Astrocyte (in vitro differentiated cells and primary cell): ENCODE data around the gene ATP10B. TPM values are rescaled to one million over a fixed set of nuclear protein-coding genes. Genes with fewer than 3 reads are reported as not detected.

Experiments
- DNase-seq: peaks from one replicate; pipeline ENCODE4 v3.0.0-alpha.2; 2010; ENCODE audit warnings: low read depth
- FAIRE-seq: peaks from 2 replicates; lab custom pipeline; 2011; peaks lifted over from hg19 to GRCh38; lab: Jason Lieb, UNC
- H2AFZ ChIP-seq: 2 replicates; pipeline ENCODE4 v1.6.0; 2012; ENCODE audit warnings: low read depth, low read length, inconsistent platforms
- H3K27ac ChIP-seq: 2 replicates; pipeline ENCODE4 v1.5.1; 2011; ENCODE audit warnings: low read depth, low read length, inconsistent platforms
- H3K27me3 ChIP-seq: 2 replicates; pipeline ENCODE4 v1.6.0; 2011; ENCODE audit warnings: low read length, inconsistent platforms; ENCODE audit not compliant: insufficient read depth
- H3K36me3 ChIP-seq: 2 replicates; pipeline ENCODE4 v1.5.1; 2011; ENCODE audit warnings: low read length, inconsistent platforms; ENCODE audit not compliant: insufficient read depth
- H3K4me1 ChIP-seq: 2 replicates; pipeline ENCODE4 v1.5.1; 2011; ENCODE audit warnings: low read length, inconsistent platforms; ENCODE audit not compliant: insufficient read depth
- H3K4me2 ChIP-seq: 2 replicates; pipeline ENCODE4 v1.6.0; 2012; ENCODE audit warnings: low read length, inconsistent platforms
- H3K4me3 ChIP-seq: 2 replicates; pipeline ENCODE4 v1.5.1; 2011; ENCODE audit warnings: low read depth, mild to moderate bottlenecking, low read length, inconsistent platforms; ENCODE audit not compliant: insufficient read depth
- H3K79me2 ChIP-seq: 2 replicates; pipeline ENCODE4 v1.6.0; 2012; ENCODE audit warnings: mild to moderate bottlenecking, low read length, inconsistent platforms; ENCODE audit not compliant: insufficient read depth
- H3K9ac ChIP-seq: 2 replicates; pipeline ENCODE4 v1.6.0; 2012; ENCODE audit warnings: mild to moderate bottlenecking, low read length, inconsistent platforms
- H3K9me3 ChIP-seq: 2 replicates; pipeline ENCODE4 v1.5.1; 2012; ENCODE audit warnings: low read depth, mild to moderate bottlenecking, low read length, inconsistent platforms; ENCODE audit not compliant: insufficient read depth
- H4K20me1 ChIP-seq: 2 replicates; pipeline ENCODE4 v1.6.0; 2012; ENCODE audit warnings: low read length, inconsistent platforms; ENCODE audit not compliant: insufficient read depth
- H3K27ac Mint-ChIP-seq: one replicate; pipeline ENCODE4 v1.8.0; 2021; ENCODE audit warnings: mild to moderate bottlenecking, mixed read lengths; ENCODE audit not compliant: unreplicated experiment
- H3K27me3 Mint-ChIP-seq: one replicate; pipeline ENCODE4 v1.8.0; 2021; ENCODE audit warnings: low read depth, mixed read lengths; ENCODE audit not compliant: unreplicated experiment
- H3K36me3 Mint-ChIP-seq: one replicate; pipeline ENCODE4 v1.8.0; 2021; ENCODE audit warnings: low read depth, mixed read lengths; ENCODE audit not compliant: unreplicated experiment
- H3K4me1 Mint-ChIP-seq: one replicate; pipeline ENCODE4 v1.8.0; 2021; ENCODE audit warnings: low read depth, mixed read lengths; ENCODE audit not compliant: unreplicated experiment
- H3K4me3 Mint-ChIP-seq: one replicate; pipeline ENCODE4 v1.8.0; 2021; ENCODE audit warnings: mild to moderate bottlenecking, moderate library complexity, mixed read lengths; ENCODE audit not compliant: unreplicated experiment
- H3K9me3 Mint-ChIP-seq: one replicate; pipeline ENCODE4 v1.8.0; 2021; ENCODE audit warnings: mild to moderate bottlenecking, mixed read lengths; ENCODE audit not compliant: unreplicated experiment
- EZH2 ChIP-seq: IDR thresholded peaks from 2 replicates; pipeline ENCODE4 v1.6.1; 2012; ENCODE audit warnings: mild to moderate bottlenecking, low read length, inconsistent platforms; ENCODE audit not compliant: insufficient read depth
- total RNA-seq: library from RNA; stranded (reverse); gene quantifications from 2 replicates; pipeline ENCODE4 v1.2.1, GENCODE V29; 2021
- TF ChIP-seq, protein P1 (sequence below): IDR thresholded peaks from 2 replicates; pipeline ENCODE4 v1.5.1; 2011; ENCODE audit warnings: low read depth, mild to moderate bottlenecking, inconsistent platforms, low read length, moderate library complexity; ENCODE audit not compliant: insufficient read depth

Gene ATP10B
- total RNA-seq, 1 donor from 2014 or later, result not detected

GRCh38 chr5:160627921-160628618, 223.9 kb downstream of the ATP10B start:
- Histone ChIP-seq H3K27ac (no peak overlapping the region), H3K9me3 (no peaks in the 10 kb centered on the region), H3K9ac (no peak overlapping the region), H3K79me2 (no peaks in the 10 kb centered on the region), H3K27me3 (no peaks in the 10 kb centered on the region), H3K4me1 (no peaks in the 10 kb centered on the region), H4K20me1 (no peaks in the 10 kb centered on the region), H3K4me3 (no peak overlapping the region), H3K4me2 (no peak overlapping the region), H2AFZ (no peak overlapping the region), H3K36me3 (no peaks in the 10 kb centered on the region)
- Mint-ChIP-seq H3K27ac (no peak overlapping the region), H3K36me3 (no peaks in the 10 kb centered on the region), H3K4me3 (no peak overlapping the region), H3K27me3 (peaks cover 12% of the 10 kb centered on the region), H3K4me1 (no peaks in the 10 kb centered on the region), H3K9me3 (no peaks in the 10 kb centered on the region)
- FAIRE-seq (no peak), DNase-seq (no peak)
- TF ChIP-seq EZH2, result no peak
- TF ChIP-seq, protein P1, sequence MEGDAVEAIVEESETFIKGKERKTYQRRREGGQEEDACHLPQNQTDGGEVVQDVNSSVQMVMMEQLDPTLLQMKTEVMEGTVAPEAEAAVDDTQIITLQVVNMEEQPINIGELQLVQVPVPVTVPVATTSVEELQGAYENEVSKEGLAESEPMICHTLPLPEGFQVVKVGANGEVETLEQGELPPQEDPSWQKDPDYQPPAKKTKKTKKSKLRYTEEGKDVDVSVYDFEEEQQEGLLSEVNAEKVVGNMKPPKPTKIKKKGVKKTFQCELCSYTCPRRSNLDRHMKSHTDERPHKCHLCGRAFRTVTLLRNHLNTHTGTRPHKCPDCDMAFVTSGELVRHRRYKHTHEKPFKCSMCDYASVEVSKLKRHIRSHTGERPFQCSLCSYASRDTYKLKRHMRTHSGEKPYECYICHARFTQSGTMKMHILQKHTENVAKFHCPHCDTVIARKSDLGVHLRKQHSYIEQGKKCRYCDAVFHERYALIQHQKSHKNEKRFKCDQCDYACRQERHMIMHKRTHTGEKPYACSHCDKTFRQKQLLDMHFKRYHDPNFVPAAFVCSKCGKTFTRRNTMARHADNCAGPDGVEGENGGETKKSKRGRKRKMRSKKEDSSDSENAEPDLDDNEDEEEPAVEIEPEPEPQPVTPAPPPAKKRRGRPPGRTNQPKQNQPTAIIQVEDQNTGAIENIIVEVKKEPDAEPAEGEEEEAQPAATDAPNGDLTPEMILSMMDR, result no peak

DNA sequence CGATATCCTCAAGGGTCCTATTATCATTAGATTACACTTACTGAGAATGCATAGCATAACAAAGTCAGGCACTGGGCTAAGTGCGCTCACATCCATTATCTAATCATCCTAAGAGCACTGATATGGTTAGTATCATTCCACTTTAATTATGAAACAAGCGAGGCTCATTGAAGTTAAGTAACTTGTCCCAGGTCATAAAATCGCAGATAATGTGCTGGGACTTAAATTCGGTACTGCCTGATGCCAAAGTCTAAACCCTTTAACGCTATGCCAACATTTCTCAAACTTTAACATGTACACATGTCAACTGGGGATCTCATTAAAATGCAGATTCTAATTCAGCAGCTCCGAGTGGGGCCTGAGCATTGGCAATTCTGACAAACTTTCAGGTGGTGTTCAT, 225.7 kb downstream of the ATP10B start:
- Histone ChIP-seq H4K20me1 (no peaks in the 10 kb centered on the region), H3K27me3 (no peaks in the 10 kb centered on the region), H3K79me2 (no peaks in the 10 kb centered on the region), H3K4me1 (no peaks in the 10 kb centered on the region), H3K36me3 (no peaks in the 10 kb centered on the region), H3K27ac (no peak overlapping the region), H3K9me3 (no peaks in the 10 kb centered on the region), H2AFZ (no peak overlapping the region), H3K9ac (no peak overlapping the region), H3K4me2 (no peak overlapping the region), H3K4me3 (no peak overlapping the region)
- no peaks in the 10 kb centered on the region for H3K36me3 Mint-ChIP-seq
- no peak for FAIRE-seq
- no peak overlapping the region for H3K4me3 Mint-ChIP-seq
- DNase-seq, result no peak
- H3K27me3 Mint-ChIP-seq, result peaks cover 17% of the 10 kb centered on the region
- no peak for TF ChIP-seq EZH2
- TF ChIP-seq, protein P1, result no peak
- H3K9me3 Mint-ChIP-seq, result peaks cover 2% of the 10 kb centered on the region
- H3K4me1 Mint-ChIP-seq, result no peaks in the 10 kb centered on the region
- H3K27ac Mint-ChIP-seq, result no peak overlapping the region

DNA sequence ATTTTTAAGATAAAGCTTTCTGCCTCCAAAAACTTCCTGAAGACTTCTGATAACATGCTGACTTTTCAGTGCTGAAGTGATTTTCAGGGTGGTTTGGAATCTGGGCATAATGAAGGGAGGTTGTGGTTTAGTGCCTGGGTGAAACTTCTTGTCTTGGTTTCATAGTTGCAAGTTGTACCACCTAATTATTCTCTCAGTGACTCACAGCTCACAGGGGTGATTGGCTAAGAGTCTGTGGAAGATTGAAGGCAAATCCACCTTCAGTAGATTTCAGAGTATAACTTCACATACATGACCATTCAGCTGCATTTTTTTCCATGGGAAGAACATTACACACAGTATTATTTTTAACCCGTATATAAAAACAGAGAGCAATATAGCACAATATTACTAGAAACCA, 230.5 kb downstream of the ATP10B start:
- Histone ChIP-seq H3K27ac (no peak overlapping the region), H3K9ac (no peak overlapping the region), H3K4me3 (no peak overlapping the region), H3K4me1 (no peaks in the 10 kb centered on the region), H3K36me3 (no peaks in the 10 kb centered on the region), H2AFZ (no peak overlapping the region), H3K79me2 (no peaks in the 10 kb centered on the region), H3K27me3 (no peaks in the 10 kb centered on the region), H3K4me2 (no peak overlapping the region), H3K9me3 (peaks cover 4% of the 10 kb centered on the region), H4K20me1 (no peaks in the 10 kb centered on the region)
- Mint-ChIP-seq H3K4me1 (no peaks in the 10 kb centered on the region), H3K36me3 (no peaks in the 10 kb centered on the region), H3K27me3 (peaks cover 14% of the 10 kb centered on the region), H3K9me3 (peaks cover 2% of the 10 kb centered on the region), H3K4me3 (no peak overlapping the region), H3K27ac (no peak overlapping the region)
- TF ChIP-seq, protein P1, result no peak
- no peak for TF ChIP-seq EZH2
- DNase-seq (no peak), FAIRE-seq (no peak)
